GM19238 (cell line): ENCODE data around the gene GSTT2B.
A peak's percentile ranks its signal among the peaks of the same experiment; 100 is the strongest.
"Not testable (repeated sequence)": the region's sequence is repeated elsewhere in the genome, so short reads cannot be mapped to it uniquely, and the experiment has no call there.

Experiments used
- DNase-seq: peaks from one replicate; pipeline ENCODE4 v3.0.0; 2011; ENCODE audit warnings: low spot score; ENCODE audit not compliant: insufficient read length

GSTT2B gene

DNA sequence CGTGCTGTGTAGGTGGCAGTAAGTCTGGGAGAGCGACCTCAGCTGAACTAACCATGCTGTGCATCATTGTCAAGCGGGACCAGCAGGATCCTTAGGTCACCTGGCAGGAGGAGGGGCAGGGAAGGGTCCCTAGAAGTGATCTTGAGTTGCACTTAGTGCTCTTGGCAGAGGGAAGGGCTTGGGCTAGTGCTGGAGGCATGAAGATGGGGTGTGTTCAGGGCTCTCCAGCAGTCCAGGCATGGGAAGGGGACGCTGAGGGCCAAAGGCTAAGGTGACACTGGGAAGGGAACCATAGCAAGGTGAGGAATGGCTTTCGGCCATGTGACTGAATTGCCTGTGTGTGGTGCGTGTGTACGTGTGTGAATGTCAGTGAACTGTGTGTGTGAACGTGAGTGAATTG lies 25.1 kb upstream of the GSTT2B start:
- DNase-seq = not testable (repeated sequence)

DNA sequence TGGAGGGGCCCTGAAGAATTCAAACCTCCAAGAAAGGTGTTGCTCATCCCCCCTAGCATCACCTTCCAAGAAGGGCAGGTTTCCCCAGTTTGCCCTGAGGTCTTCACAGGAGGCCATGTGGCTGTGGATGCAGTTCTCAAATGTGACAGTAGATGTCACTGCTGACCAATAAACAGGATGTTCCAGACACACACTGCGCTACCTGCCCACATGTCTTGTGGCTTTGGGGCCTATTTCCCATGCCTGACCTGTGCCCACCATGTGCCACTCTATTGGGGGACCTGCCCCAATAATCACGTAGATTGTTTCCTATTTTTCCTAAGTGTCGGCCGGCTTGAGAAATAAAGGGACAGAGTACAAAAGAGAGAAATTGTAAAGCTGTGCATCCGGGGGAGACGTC lies 23.4 kb upstream of the GSTT2B start:
- DNase-seq = peak; percentile 50

GRCh38 chr22:23980567-23980966 lies 19.6 kb upstream of the GSTT2B start:
- not testable (repeated sequence) for DNase-seq

- DNase-seq = not testable (repeated sequence)
These were observed 18.7 kb upstream of the GSTT2B start, which contains the start of gene GSTT2 for GRCh38 chr22:23979557-23980240. GSTT2 (plus strand) TSS chr22:23980134.

- not testable (repeated sequence) for DNase-seq
These were observed 16.3 kb upstream of the GSTT2B start for GRCh38 chr22:23977304-23977703.

- not testable (repeated sequence) for DNase-seq
These were observed 13.9 kb upstream of the GSTT2B start for GRCh38 chr22:23974836-23975352.

- DNase-seq = not testable (repeated sequence)
These were observed 13.3 kb upstream of the GSTT2B start, which contains the start of gene DDT for GRCh38 chr22:23974345-23974744. DDT (minus strand) TSS chr22:23974441; CDS start chr22:23974414, 27 bp downstream.

DNA sequence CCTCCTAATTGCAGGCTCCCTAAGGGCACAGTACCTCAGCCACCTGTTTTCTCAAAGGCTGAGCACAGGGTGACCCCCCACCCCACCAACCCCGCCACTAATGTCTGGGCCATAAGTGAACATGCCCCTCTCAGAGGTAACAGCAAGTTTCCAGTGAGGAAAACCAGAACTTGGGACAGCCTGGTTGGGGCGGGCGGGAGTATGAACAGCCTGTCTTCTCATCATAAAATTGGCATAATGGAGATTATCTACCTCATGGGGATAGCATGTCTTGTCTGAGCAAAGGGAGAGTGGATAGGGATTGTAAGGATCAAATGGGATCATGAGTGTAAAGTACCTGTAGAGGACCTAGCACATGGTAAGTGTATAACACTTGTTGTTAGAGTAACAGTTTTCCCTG lies 10.9 kb upstream of the GSTT2B start:
- DNase-seq = not testable (repeated sequence)

DNA sequence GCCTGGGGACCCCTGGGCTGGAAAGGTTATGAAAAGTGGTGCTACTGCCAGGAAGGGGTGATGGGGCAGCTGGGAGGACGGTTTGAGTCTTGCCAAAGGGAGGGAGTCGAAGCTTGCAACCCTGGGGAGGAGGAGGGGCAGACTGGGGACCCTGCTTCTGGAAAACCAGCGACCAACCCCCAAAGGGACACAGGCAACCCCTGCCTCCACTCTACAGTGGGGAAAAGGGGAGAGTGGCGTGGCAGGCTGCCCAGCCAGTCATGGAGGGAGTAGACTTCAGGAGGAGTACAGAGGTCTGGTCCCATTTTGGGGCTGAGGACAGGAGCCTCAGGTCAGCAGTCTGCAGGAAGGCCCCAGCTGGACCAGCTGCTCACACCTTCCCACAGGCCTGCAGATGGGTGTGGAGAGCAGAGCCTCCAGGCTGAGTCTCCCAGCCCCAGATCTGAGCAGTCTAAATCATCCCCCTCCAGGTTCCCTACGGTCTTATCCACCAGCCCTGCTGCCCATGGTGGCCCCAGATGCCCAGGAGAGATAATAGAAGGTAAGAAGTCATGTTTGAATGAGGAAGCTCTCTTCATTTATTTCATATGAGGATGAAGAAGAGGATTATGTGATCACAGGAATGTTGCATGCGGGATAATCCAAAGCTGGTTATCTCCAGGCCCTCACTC lies 10.0 kb upstream of the GSTT2B start:
- DNase-seq = no peak

GRCh38 chr22:23970201-23970641 lies 9.2 kb upstream of the GSTT2B start:
- no peak for DNase-seq

GRCh38 chr22:23969071-23969470 lies 8.1 kb upstream of the GSTT2B start:
- DNase-seq = no peak

GRCh38 chr22:23966568-23966967 lies 5.6 kb upstream of the GSTT2B start, which contains the start of gene DDTL:
DDTL (plus strand) TSS chr22:23966888; CDS start chr22:23966915, 27 bp downstream.
- not testable (repeated sequence) for DNase-seq

GRCh38 chr22:23966094-23966493 lies 5.1 kb upstream of the GSTT2B start:
- DNase-seq = not testable (repeated sequence)

- not testable (repeated sequence) for DNase-seq
These were observed 4.6 kb downstream of the GSTT2B start for GRCh38 chr22:23956301-23956900.

GRCh38 chr22:23955886-23956285 lies 5.1 kb downstream of the GSTT2B start:
- not testable (repeated sequence) for DNase-seq

DNA sequence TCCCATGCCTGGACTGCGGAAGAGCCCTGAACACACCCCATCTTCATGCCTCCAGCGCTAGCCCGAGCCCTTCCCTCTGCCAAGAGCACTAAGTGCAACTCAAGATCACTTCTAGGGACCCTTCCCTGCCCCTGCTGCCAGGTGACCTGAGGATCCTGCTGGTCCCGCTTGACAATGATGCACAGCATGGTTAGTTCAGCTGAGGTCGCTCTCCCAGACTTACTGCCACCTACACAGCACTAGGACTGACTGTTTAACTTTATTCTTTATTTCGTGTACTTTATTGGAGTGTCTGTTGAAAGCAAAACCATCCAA lies 6.0 kb downstream of the GSTT2B start:
- DNase-seq = not testable (repeated sequence)

DNA sequence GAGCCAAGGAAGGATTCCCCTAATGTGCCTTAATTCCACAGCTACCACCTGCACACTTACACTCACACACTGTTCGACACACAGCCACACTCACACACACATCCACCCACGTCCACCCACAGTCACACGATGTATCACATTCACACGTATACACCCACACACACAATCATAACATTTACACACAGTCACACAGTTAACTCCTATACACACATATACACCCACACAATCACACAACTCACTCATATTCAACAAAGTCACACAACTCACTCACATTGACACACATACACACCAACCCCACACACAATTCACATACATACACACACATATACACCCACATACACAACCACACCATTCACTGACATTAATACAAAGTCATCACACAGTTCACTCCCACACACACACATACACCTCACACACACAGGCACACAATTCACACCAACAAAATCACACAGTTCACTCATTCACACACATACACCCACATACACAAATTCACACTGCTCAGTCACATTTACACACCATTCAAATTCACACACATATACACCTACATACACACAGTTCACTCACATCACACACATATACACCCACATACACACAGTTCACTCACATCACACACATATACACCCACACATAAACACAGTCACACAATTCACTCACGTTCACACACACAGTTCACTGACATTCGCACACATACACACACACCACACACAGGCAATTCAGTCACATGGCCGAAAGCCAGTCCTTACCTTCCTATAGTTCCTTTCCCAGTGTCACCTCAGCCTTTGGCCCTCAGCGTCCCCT lies 6.6 kb downstream of the GSTT2B start:
- not testable (repeated sequence) for DNase-seq

- not testable (repeated sequence) for DNase-seq
These were observed 7.5 kb downstream of the GSTT2B start for GRCh38 chr22:23953485-23953884.

DNA sequence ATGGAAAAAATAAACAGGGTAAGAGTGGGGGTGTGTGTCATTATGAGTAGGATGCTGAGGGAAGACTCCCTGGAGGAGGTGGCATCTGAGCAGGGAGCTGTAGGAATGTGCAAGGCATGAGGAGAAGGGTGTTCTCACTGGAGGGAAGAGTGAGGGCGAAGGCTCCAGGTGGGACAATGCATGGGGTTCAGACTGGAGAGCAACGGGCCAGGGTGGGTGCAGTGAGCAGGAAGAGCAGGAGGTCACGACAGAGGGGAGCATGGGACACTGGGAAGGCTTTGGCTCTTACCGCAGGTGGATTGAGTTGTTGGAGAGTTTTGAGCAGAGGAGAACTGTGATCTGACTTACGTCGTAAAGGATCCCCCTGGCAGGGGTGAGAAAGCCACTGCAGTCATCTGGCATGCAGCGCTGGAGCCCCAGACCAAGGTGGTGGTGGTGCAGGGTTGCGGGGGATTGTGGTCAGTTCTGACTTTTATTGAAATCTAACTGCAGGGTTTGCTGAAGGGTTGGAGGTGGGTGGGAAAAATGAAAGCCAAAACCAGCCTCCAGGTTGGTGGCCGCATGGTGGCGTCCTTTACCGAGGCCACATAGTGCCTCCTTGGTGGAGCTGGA lies 8.1 kb downstream of the GSTT2B start:
- DNase-seq = not testable (repeated sequence)

- DNase-seq = not testable (repeated sequence)
These were observed 9.6 kb downstream of the GSTT2B start for GRCh38 chr22:23951383-23951782.

DNA sequence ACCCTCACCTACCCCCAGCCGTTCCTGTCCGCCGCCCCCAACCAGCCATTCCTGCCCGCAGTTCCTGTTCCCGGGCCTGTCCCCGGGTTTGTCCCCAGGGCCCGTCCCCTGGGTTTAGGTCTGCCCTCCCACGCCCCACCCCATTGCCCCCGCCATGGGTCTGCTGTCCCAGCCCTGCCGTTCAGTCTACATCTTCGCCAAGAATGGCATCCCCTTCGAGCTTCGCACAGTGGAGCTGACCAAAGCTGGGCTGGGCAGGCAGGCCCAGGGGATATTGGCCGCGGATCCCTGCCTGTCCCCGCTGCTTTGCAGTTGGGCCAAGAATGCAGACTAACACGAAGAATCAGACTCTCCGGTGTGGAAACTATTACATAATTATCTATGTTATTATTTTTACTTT lies 11.2 kb downstream of the GSTT2B start:
- DNase-seq = not testable (repeated sequence)
